ENCODE data around the gene SLC7A4. TPM values are rescaled to one million over a fixed set of nuclear protein-coding genes. Genes with fewer than 3 reads are reported as not detected.
A peak's percentile ranks its signal among the peaks of the same experiment; 100 is the strongest.

The SLC7A4 gene
- total RNA-seq, 2 experiments from 2014 or later, result 0.16 to 0.53 TPM

- H3K27me3 Mint-ChIP-seq, result peaks cover 12% of the 10 kb centered on the region
- peaks cover 2% of the 10 kb centered on the region for H3K36me3 Mint-ChIP-seq
- CTCF ChIA-PET, result interaction anchor here (0.6 kb wide), 1 partner anchor 111 kb away, joined by 3 read pairs; no protein-coding TSS in a partner anchor
- no peak overlapping the region for H3K4me3 Mint-ChIP-seq
- ATAC-seq, result no peak
- H3K9me3 Mint-ChIP-seq (ENCODE audit: low read depth), result no peaks in the 10 kb centered on the region
- H3K27ac Mint-ChIP-seq, result no peak overlapping the region
- peaks cover 18% of the 10 kb centered on the region for H3K4me1 Mint-ChIP-seq
- no peak for DNase-seq
Observed at GRCh38 chr22:21026783-21027692, 5.3 kb downstream of the SLC7A4 start.

- H3K36me3 Mint-ChIP-seq, result peaks cover 2% of the 10 kb centered on the region
- CTCF ChIA-PET, result interaction anchor here (0.9 to 2.3 kb wide), 2 partner anchors 10 to 77 kb away, joined by 3 to 5 read pairs; no protein-coding TSS in a partner anchor
- H3K27me3 Mint-ChIP-seq, result peaks cover 6% of the 10 kb centered on the region
- peaks cover 18% of the 10 kb centered on the region for H3K4me1 Mint-ChIP-seq
- no peak for ATAC-seq
- no peaks in the 10 kb centered on the region for H3K9me3 Mint-ChIP-seq (ENCODE audit: low read depth)
- H3K27ac Mint-ChIP-seq, result peak overlapping the region; percentile 58
- DNase-seq, result no peak
- no peak overlapping the region for H3K4me3 Mint-ChIP-seq
Observed at GRCh38 chr22:21025763-21026755, 6.3 kb downstream of the SLC7A4 start.

DNA sequence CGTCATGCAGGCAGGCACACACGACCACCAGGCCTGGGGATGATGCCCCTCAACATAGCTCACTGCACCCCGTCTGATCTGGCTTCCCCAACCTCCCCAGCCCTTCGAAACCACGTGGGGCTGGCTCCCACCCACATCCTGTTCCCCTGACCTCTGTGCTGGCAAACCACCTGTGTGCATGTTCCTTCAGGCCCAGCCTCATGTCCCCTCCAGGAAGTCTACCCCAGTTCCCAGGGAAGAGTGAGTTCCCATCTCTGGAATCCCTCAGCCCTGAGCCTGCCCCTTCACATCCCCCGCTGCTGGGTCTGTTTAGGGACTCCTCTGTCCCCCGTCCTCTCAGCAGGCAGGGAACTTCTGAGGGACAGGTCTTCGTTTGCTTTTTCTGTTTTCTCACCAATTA, 7.1 kb downstream of the SLC7A4 start:
- H3K27me3 Mint-ChIP-seq, result peaks cover under 1% of the 10 kb centered on the region
- DNase-seq, result peak; percentile 80
- H3K4me1 Mint-ChIP-seq, result peaks cover 18% of the 10 kb centered on the region
- peak; percentile 63 for ATAC-seq
- no peak overlapping the region for H3K4me3 Mint-ChIP-seq
- H3K9me3 Mint-ChIP-seq (ENCODE audit: low read depth), result no peaks in the 10 kb centered on the region
- H3K27ac Mint-ChIP-seq, result peak overlapping the region; percentile 58
- H3K36me3 Mint-ChIP-seq, result peaks cover 2% of the 10 kb centered on the region
- CTCF ChIA-PET, result interaction anchor here (0.6 to 2.3 kb wide), 6 partner anchors 9 to 77 kb away, joined by 3 to 5 read pairs (median 4); partner anchors contain the start of genes P2RX6 and THAP7

DNA sequence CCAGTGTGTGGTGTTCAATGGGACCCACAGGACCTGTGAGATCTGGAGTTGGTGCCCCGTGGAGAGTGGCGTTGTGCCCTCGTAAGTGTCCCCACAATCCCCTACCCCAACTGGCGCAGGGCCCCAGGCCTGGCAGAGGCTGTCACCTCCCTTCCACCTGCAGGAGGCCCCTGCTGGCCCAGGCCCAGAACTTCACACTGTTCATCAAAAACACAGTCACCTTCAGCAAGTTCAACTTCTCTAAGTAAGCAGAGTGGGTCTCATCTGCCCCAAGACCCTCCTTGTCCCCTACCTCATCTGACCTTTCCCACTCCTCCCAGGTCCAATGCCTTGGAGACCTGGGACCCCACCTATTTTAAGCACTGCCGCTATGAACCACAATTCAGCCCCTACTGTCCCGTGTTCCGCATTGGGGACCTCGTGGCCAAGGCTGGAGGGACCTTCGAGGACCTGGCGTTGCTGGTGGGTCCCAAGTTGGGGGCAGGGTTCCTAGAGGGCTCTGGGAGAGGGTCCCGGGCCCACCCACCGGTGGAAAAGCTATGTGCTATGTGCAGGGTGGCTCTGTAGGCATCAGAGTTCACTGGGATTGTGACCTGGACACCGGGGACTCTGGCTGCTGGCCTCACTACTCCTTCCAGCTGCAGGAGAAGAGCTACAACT, 9.3 kb downstream of the SLC7A4 start:
- Mint-ChIP-seq H3K4me3 (no peak overlapping the region), H3K27ac (no peak overlapping the region), H3K27me3 (peaks cover 4% of the 10 kb centered on the region), H3K36me3 (peaks cover 2% of the 10 kb centered on the region), H3K4me1 (peaks cover 18% of the 10 kb centered on the region), H3K9me3 (ENCODE audit: low read depth) (no peaks in the 10 kb centered on the region)
- CTCF ChIA-PET, result interaction anchor here (2.3 kb wide), 1 partner anchor 80 kb away, joined by 5 read pairs; no protein-coding TSS in a partner anchor
- DNase-seq, result no peak
- no peak for ATAC-seq

- Mint-ChIP-seq H3K36me3 (peaks cover 2% of the 10 kb centered on the region), H3K9me3 (ENCODE audit: low read depth) (no peaks in the 10 kb centered on the region), H3K27me3 (peaks cover 4% of the 10 kb centered on the region), H3K27ac (no peak overlapping the region), H3K4me3 (no peak overlapping the region), H3K4me1 (peaks cover 18% of the 10 kb centered on the region)
- ATAC-seq (no peak), DNase-seq (no peak)
- CTCF ChIA-PET, result no interaction called here
Observed at GRCh38 chr22:21022507-21022906, 9.9 kb downstream of the SLC7A4 start.

DNA sequence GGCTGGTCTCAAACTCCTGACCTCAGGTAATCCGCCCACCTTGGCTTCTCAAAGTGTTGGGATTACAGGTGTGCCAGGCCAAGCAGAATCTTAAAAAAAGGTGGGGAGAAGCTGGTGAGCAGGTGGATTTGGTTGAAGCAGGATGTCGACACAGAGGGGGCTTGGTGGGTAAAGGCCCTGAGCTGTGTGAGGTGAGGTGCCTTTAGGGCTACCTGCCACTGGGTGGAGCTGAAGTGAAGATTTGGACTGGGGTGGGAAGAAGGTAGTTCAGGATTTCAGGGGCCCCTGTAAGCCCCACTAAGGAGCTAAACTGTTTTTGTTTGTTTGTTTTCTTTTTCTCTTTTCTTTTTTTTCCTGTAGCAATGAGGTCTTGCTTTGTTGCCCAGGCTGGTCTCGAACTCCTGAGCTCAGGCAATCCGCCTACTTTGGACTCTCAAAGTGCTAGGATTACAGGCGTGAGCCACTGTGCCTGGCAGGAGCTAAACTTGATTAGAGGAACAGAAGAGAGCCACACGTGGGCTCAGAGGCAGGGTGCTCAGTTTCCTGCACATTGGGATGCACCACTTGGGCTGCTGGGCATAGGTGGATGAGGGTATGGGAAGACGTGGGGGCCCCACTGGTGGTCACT, 11.4 kb downstream of the SLC7A4 start:
- CTCF ChIA-PET, result interaction anchor here (0.8 to 5.0 kb wide), 10 partner anchors 18 to 200 kb away, joined by 3 to 22 read pairs (median 3); partner anchors contain the start of genes LRRC74B and THAP7
- H3K4me1 Mint-ChIP-seq, result peaks cover 15% of the 10 kb centered on the region
- H3K27ac Mint-ChIP-seq, result no peak overlapping the region
- peaks cover 2% of the 10 kb centered on the region for H3K36me3 Mint-ChIP-seq
- H3K27me3 Mint-ChIP-seq, result peaks cover 6% of the 10 kb centered on the region
- H3K9me3 Mint-ChIP-seq (ENCODE audit: low read depth), result no peaks in the 10 kb centered on the region
- ATAC-seq, result peak; percentile 51
- no peak overlapping the region for H3K4me3 Mint-ChIP-seq
- peak; percentile 58 for DNase-seq

DNA sequence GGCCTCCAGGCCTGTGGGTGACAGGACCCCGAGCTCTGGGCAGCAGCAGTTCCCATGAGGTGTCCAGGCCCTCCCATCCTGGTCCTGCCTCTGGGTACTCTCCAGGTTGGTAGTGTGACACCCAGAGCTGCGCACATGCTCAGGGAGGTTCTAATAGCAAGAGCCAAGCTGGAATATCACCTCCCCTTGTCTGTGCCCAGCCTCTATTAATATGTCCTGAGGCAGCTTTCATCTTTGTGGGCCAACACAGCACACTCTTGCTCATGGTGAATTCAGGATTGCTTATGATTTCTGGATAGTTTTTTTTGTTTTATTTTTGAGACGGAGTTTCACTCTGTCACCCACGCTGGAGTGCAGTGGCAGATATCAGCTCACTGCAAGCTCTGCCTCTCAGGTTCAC, 14.0 kb downstream of the SLC7A4 start:
- H3K4me1 Mint-ChIP-seq, result peaks cover 16% of the 10 kb centered on the region
- CTCF ChIA-PET, result interaction anchor here (1.4 to 5.0 kb wide), 2 partner anchors 15 to 57 kb away, joined by 4 to 22 read pairs; partner anchors contain the start of gene THAP7
- no peaks in the 10 kb centered on the region for H3K9me3 Mint-ChIP-seq (ENCODE audit: low read depth)
- peaks cover 6% of the 10 kb centered on the region for H3K27me3 Mint-ChIP-seq
- no peaks in the 10 kb centered on the region for H3K36me3 Mint-ChIP-seq
- no peak overlapping the region for H3K4me3 Mint-ChIP-seq
- H3K27ac Mint-ChIP-seq, result no peak overlapping the region
- ATAC-seq (no peak), DNase-seq (no peak)

GRCh38 chr22:21016644-21017420, 15.5 kb downstream of the SLC7A4 start:
- Mint-ChIP-seq H3K27me3 (peaks cover 6% of the 10 kb centered on the region), H3K4me1 (peaks cover 16% of the 10 kb centered on the region), H3K4me3 (no peak overlapping the region), H3K36me3 (no peaks in the 10 kb centered on the region), H3K9me3 (ENCODE audit: low read depth) (no peaks in the 10 kb centered on the region), H3K27ac (no peak overlapping the region)
- CTCF ChIA-PET, result interaction anchor here (0.8 to 5.0 kb wide), 2 partner anchors 8 to 14 kb away, joined by 5 to 22 read pairs; partner anchors contain the start of gene THAP7
- DNase-seq (no peak), ATAC-seq (no peak)

GRCh38 chr22:21015466-21016006, 16.8 kb downstream of the SLC7A4 start:
- ATAC-seq (no peak), DNase-seq (no peak)
- H3K4me3 Mint-ChIP-seq, result no peak overlapping the region
- CTCF ChIA-PET, result interaction anchor here (0.8 kb wide), 1 partner anchor 9 kb away, joined by 5 read pairs; no protein-coding TSS in a partner anchor
- no peak overlapping the region for H3K27ac Mint-ChIP-seq
- no peaks in the 10 kb centered on the region for H3K36me3 Mint-ChIP-seq
- H3K9me3 Mint-ChIP-seq (ENCODE audit: low read depth), result no peaks in the 10 kb centered on the region
- H3K27me3 Mint-ChIP-seq, result peaks cover 6% of the 10 kb centered on the region
- H3K4me1 Mint-ChIP-seq, result peaks cover 16% of the 10 kb centered on the region

DNA sequence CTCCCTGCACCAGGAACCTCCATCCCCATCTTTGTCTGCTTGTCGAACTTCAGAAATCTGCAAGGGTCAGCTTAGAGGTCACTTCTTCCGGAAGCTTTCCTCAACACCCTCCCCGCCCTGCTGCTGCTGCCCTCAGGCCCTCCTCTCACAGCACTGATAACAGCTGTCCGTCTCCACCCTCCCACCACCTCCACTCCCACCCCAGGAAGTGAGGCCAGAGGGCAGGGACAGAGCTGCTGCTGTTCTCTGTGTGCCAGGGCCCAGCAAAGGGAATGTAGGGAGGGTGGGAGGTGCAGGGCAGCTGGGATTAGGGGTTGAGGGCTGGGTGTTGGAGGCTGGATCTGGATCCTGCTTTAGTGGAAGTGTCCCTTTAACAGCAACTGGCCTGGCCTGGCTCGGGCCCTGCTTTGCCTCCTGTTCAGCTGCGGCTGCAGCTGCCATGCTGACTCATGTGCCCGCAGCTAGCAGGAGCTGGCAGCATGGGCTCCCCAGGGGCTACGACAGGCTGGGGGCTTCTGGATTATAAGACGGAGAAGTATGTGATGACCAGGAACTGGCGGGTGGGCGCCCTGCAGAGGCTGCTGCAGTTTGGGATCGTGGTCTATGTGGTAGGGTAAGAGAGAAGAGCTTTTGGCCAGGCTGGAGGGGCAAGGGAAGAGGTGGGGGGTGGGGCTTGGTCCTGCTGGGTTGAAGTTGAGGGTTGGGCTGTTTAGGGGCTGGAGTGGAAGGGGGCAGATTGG, 17.5 kb downstream of the SLC7A4 start, which contains the start of gene P2RX6:
Gene P2RX6 (plus strand): TSS at position 440 of the 740 bp plus-strand sequence. CDS start 10 bp downstream, at position 450.
- H3K27me3 Mint-ChIP-seq, result peaks cover 2% of the 10 kb centered on the region
- CTCF ChIA-PET, result interaction anchor here (0.9 to 2.1 kb wide), 2 partner anchors 10 to 12 kb away, joined by 3 to 10 read pairs; partner anchors contain the start of gene THAP7
- no peaks in the 10 kb centered on the region for H3K9me3 Mint-ChIP-seq (ENCODE audit: low read depth)
- peak within 1 kb of the TSS; percentile 72 for H3K4me3 Mint-ChIP-seq
- DNase-seq (no peak), ATAC-seq (no peak)
- H3K4me1 Mint-ChIP-seq, result peaks cover 16% of the 10 kb centered on the region
- H3K36me3 Mint-ChIP-seq, result no peaks in the 10 kb centered on the region
- H3K27ac Mint-ChIP-seq, result peak within 1 kb of the TSS; percentile 35
